ENCODE measurements around the gene SNRNP200. TPM values are rescaled to one million over a fixed set of nuclear protein-coding genes. Genes with fewer than 3 reads are reported as not detected.

Gene SNRNP200
- total RNA-seq, 2 experiments from 2014 or later, result 175 to 178 TPM

DNA sequence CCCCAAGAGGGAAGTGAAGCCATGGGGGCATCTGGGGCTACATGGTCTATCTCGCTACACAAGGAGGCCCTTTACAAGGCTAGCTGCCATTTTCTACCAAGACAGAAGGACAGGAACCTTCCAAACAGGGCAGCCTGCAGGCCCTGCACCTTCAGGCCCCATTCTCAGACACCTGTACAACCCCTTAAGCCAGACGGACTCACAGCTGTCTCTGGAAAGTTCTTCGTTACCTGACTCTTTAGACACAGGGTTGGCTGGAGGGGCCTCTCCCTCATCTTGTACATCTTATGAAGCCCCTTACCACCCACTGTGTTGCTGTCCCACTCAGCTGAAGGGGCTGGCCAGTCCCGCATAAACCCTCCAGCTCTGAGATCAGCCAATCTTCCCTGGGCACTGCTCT, 56.7 kb downstream of the SNRNP200 start:
- intact Hi-C loops (cut with micrococcal nuclease), result no loop called here
- TF ChIP-seq CTCF (IDR thresholded peaks at IDR 0.05), result no peak
- ChIA-PET POLR2A (interaction anchor here (1.0 kb wide), 1 partner anchor 10 kb away, joined by 3 read pairs; no protein-coding TSS in a partner anchor), CTCF (no interaction called here)
- H3K27ac Mint-ChIP-seq, result no peak overlapping the region
- ATAC-seq (no peak), DNase-seq (no peak)
- H3K4me1 Mint-ChIP-seq (ENCODE audit: low read depth), result peaks cover 21% of the 10 kb centered on the region
- H3K36me3 Mint-ChIP-seq (ENCODE audit: low read depth), result no peaks in the 10 kb centered on the region
- no peaks in the 10 kb centered on the region for H3K9me3 Mint-ChIP-seq
- no peak overlapping the region for H3K4me3 Mint-ChIP-seq
- H3K27me3 Mint-ChIP-seq, result no peaks in the 10 kb centered on the region

DNA sequence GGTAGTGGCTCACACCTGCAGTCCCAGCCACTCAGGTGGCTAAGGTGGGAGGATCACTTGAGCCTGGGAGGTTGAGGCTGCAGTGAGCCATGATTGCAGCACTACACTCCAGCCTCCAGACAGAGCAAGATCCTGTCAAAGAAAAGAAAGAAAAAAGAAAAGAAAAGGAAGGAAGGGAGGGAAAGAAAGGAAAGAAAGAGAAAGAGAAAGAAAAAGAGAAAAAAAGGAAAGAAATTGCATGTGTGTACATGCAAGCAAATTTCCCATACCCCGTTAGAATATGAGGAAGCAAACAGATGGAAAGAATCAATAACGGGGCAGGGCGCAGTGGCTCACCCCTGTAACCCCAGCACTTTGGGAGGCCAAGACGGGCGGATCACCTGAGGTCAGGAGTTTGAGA, 57.5 kb downstream of the SNRNP200 start:
- H3K4me1 Mint-ChIP-seq (ENCODE audit: low read depth), result peaks cover 23% of the 10 kb centered on the region
- CTCF ChIA-PET, result no interaction called here
- POLR2A ChIA-PET, result interaction anchor here (1.0 kb wide), 1 partner anchor 9 kb away, joined by 3 read pairs; no protein-coding TSS in a partner anchor
- no peak for TF ChIP-seq CTCF (IDR thresholded peaks at IDR 0.05)
- H3K9me3 Mint-ChIP-seq, result no peaks in the 10 kb centered on the region
- H3K36me3 Mint-ChIP-seq (ENCODE audit: low read depth), result peaks cover 2% of the 10 kb centered on the region
- ATAC-seq (no peak), DNase-seq (no peak)
- H3K27ac Mint-ChIP-seq, result no peak overlapping the region
- intact Hi-C loops (cut with micrococcal nuclease), result no loop called here
- H3K4me3 Mint-ChIP-seq, result no peak overlapping the region
- H3K27me3 Mint-ChIP-seq, result no peaks in the 10 kb centered on the region

DNA sequence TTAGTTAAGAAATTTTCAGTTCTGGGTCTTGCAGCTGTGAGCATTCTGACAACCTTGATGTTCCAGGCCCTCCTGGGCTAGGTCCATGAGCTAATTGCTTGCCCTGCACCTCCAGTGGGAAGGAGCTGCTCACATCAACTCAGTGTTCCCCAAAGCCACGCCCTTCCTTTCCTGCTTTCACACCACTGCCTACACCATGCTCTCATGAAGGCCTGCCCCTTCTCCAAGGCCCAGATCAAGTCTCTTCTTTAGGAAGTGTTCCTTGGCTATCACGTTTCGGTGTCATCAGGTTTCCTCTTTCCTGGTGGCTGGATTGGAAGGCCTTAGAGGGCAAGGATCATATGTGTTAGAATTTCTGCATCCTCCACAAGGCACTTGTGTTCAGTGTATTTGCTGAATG, 58.3 kb downstream of the SNRNP200 start:
- no peak for ATAC-seq
- POLR2A ChIA-PET, result interaction anchor here (0.8 kb wide), 1 partner anchor 18 kb away, joined by 3 read pairs; no protein-coding TSS in a partner anchor
- Mint-ChIP-seq H3K4me3 (no peak overlapping the region), H3K27ac (peak overlapping the region; percentile 34), H3K27me3 (no peaks in the 10 kb centered on the region), H3K36me3 (ENCODE audit: low read depth) (peaks cover 7% of the 10 kb centered on the region), H3K4me1 (ENCODE audit: low read depth) (peaks cover 32% of the 10 kb centered on the region), H3K9me3 (no peaks in the 10 kb centered on the region)
- intact Hi-C loops (cut with micrococcal nuclease), result no loop called here
- no peak for DNase-seq
- TF ChIP-seq CTCF (IDR thresholded peaks at IDR 0.05), result no peak
- CTCF ChIA-PET, result interaction anchor here (0.9 to 2.2 kb wide), 2 partner anchors 18 to 130 kb away, joined by 3 to 8 read pairs; no protein-coding TSS in a partner anchor

DNA sequence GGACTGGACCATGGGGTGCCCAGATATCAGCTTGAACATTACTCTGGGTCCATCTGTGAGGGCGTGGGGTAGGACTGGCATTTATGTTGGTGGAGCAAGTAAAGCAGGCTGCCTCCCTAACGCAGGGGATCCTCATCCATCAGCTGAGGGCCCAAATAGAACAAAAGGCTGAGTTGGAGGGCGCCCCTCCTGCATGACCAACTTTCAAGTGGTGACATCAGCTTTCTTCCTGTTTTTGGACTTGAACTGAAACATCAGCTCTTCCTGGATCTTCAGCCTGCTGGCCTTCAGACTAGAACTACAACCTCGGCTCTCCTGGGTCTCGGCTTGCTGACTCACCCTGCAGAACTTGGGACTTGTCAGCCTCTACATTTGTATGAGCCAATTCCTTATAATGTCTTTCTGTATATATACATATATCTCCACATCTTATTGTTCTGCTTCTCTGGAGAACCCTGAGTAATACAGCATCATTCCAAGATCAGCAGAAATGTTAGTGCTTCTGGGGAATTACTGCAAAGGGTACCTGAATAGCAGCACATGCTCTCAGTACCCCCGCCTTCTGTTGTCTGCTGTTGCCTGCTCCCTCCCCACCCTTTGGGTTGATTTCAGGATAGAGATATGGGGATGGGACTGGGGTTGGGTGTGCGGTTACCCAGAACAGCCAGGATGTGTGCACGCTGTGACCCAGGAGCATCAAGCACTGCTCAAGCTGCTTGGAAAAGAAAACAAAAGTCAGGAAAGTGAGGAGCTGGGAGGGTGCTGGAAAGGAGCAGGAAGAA, 59.5 kb downstream of the SNRNP200 start:
- H3K9me3 Mint-ChIP-seq, result no peaks in the 10 kb centered on the region
- ChIA-PET CTCF (interaction anchor here (0.9 to 2.2 kb wide), 5 partner anchors 12 to 128 kb away, joined by 3 to 8 read pairs (median 4); no protein-coding TSS in a partner anchor), POLR2A (interaction anchor here (0.9 kb wide), 1 partner anchor 14 kb away, joined by 3 read pairs; no protein-coding TSS in a partner anchor)
- no peak for TF ChIP-seq CTCF (IDR thresholded peaks at IDR 0.05)
- peaks cover 40% of the 10 kb centered on the region for H3K4me1 Mint-ChIP-seq (ENCODE audit: low read depth)
- H3K27me3 Mint-ChIP-seq, result no peaks in the 10 kb centered on the region
- intact Hi-C loops (cut with micrococcal nuclease), result no loop called here
- H3K27ac Mint-ChIP-seq, result peak overlapping the region; percentile 72
- DNase-seq, result peak; percentile 26
- no peak for ATAC-seq
- H3K4me3 Mint-ChIP-seq, result no peak overlapping the region
- peaks cover 7% of the 10 kb centered on the region for H3K36me3 Mint-ChIP-seq (ENCODE audit: low read depth)

GRCh38 chr2:96243843-96244242, 61.5 kb downstream of the SNRNP200 start:
- ChIA-PET CTCF (interaction anchor here (1.1 to 2.7 kb wide), 2 partner anchors 10 to 69 kb away, joined by 3 to 13 read pairs; no protein-coding TSS in a partner anchor), POLR2A (interaction anchor here (0.6 to 0.7 kb wide), 3 partner anchors 14 to 106 kb away, joined by 3 to 4 read pairs (median 3); no protein-coding TSS in a partner anchor)
- no peak for TF ChIP-seq CTCF (IDR thresholded peaks at IDR 0.05)
- no peaks in the 10 kb centered on the region for H3K9me3 Mint-ChIP-seq
- DNase-seq (no peak), ATAC-seq (no peak)
- peaks cover 43% of the 10 kb centered on the region for H3K4me1 Mint-ChIP-seq (ENCODE audit: low read depth)
- H3K27me3 Mint-ChIP-seq, result no peaks in the 10 kb centered on the region
- H3K4me3 Mint-ChIP-seq, result no peak overlapping the region
- H3K36me3 Mint-ChIP-seq (ENCODE audit: low read depth), result peaks cover 7% of the 10 kb centered on the region
- no peak overlapping the region for H3K27ac Mint-ChIP-seq
- intact Hi-C loops (cut with micrococcal nuclease), result no loop called here
